ENCODE data around the gene MBL2.

DNA sequence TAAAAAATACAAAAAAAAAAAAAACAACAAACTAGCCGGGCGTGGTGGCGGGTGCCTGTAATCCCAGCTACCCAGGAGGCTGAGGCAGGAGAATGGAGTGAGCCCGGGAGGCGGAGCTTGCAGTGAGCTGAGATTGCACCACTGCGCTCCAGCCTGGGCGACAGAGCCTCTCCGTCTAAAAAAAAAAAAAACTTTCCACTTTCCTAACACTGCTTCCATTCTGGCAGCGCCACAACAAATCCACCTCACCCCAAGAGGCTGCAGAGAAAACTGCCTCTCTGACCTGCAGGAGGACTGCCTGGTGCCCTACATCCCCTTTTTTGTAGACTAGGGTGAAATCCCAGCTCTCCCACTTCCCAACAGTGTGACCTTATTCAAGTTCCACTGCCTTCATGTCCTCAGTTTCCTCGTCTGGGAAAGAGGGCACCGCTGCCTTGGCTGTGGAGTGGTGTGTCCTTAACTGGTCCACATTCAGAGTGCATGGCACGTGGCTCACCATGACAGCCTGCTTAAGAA is 2.6 kb upstream of the MBL2 start:
- no peak for TF ChIP-seq GATA2 (IDR thresholded peaks at IDR 0.05; ENCODE audit: low read depth, low read length)
- TF ChIP-seq GATA3 (IDR thresholded peaks at IDR 0.05; ENCODE audit: low read depth, low read length), result no peak
